Midbrain (tissue), 1 donor: Measurements from ENCODE around the gene METTL14.
"Not testable (repeated sequence)": the region's sequence is repeated elsewhere in the genome, so short reads cannot be mapped to it uniquely, and the experiment has no call there.

ENCODE experiments used
- DNase-seq: peaks from one replicate; lab custom pipeline; 2025; lab: John Stamatoyannopoulos, UW

METTL14 gene

GRCh38 chr4:118684873-118685811, at the start of gene METTL14:
Gene METTL14 (plus strand): TSS chr4:118685392. CDS start chr4:118685535, 143 bp downstream.
- peak; percentile 94 for DNase-seq

GRCh38 chr4:118636126-118636525, 49.1 kb upstream of the METTL14 start:
- not testable (repeated sequence) for DNase-seq

GRCh38 chr4:118664665-118665064, 20.5 kb upstream of the METTL14 start:
- DNase-seq, result not testable (repeated sequence)

- DNase-seq, result peak; percentile 31
Observed at GRCh38 chr4:118669220-118669619, 16.0 kb upstream of the METTL14 start.

GRCh38 chr4:118670968-118671367, 14.2 kb upstream of the METTL14 start:
- not testable (repeated sequence) for DNase-seq

- no peak for DNase-seq
Observed at GRCh38 chr4:118676128-118676527, 9.1 kb upstream of the METTL14 start.

- DNase-seq, result no peak
Observed at GRCh38 chr4:118680808-118681207, 4.4 kb upstream of the METTL14 start.

- DNase-seq, result no peak
Observed at GRCh38 chr4:118682928-118683327, 2.3 kb upstream of the METTL14 start.

- DNase-seq, result no peak
Observed at GRCh38 chr4:118683513-118683912, 1.7 kb upstream of the METTL14 start.

- DNase-seq, result no peak
Observed at GRCh38 chr4:118703118-118703517, 17.9 kb downstream of the METTL14 start.

GRCh38 chr4:118711052-118711451, 25.9 kb downstream of the METTL14 start:
- DNase-seq, result no peak

GRCh38 chr4:118712872-118713271, 27.7 kb downstream of the METTL14 start:
- no peak for DNase-seq

GRCh38 chr4:118714682-118715081, 29.5 kb downstream of the METTL14 start:
- DNase-seq, result no peak

- no peak for DNase-seq
Observed at GRCh38 chr4:118716304-118716703, 31.1 kb downstream of the METTL14 start.

GRCh38 chr4:118718511-118719170, 33.4 kb downstream of the METTL14 start:
- no peak for DNase-seq

GRCh38 chr4:118721752-118722151, 36.6 kb downstream of the METTL14 start:
- DNase-seq, result no peak

- DNase-seq, result no peak
Observed at GRCh38 chr4:118723369-118723768, 38.2 kb downstream of the METTL14 start.

GRCh38 chr4:118727360-118727759, 42.2 kb downstream of the METTL14 start:
- no peak for DNase-seq

- DNase-seq, result no peak
Observed at GRCh38 chr4:118729287-118730286, 44.4 kb downstream of the METTL14 start.

- DNase-seq, result no peak
Observed at GRCh38 chr4:118730683-118731082, 45.5 kb downstream of the METTL14 start.

GRCh38 chr4:118732591-118733330, 47.6 kb downstream of the METTL14 start:
- DNase-seq, result no peak
